Trophoblast cell (in vitro differentiated cells and primary cell): ENCODE results near the gene ACY1.

ENCODE experiments used
- DNase-seq, 2 donors: peaks; one replicate each; pipeline ENCODE4 v3.0.0-alpha.2; 2016
- H2AFZ ChIP-seq: 2 replicates; pipeline ENCODE4 v1.6.1; 2013; ENCODE audit warnings: low read length, moderate library complexity, mild to moderate bottlenecking; ENCODE audit not compliant: insufficient read depth, poor library complexity
- H2AK5ac ChIP-seq: 2 replicates; pipeline ENCODE4 v1.6.1; 2013; ENCODE audit warnings: mild to moderate bottlenecking, low read length
- H2BK120ac ChIP-seq: 2 replicates; pipeline ENCODE4 v1.6.1; 2013; ENCODE audit warnings: low read length, mild to moderate bottlenecking, moderate library complexity; ENCODE audit not compliant: insufficient read depth, poor library complexity
- H2BK12ac ChIP-seq: 2 replicates; pipeline ENCODE4 v1.6.1; 2013; ENCODE audit warnings: mild to moderate bottlenecking, low read length, moderate library complexity
- H2BK5ac ChIP-seq: 2 replicates; pipeline ENCODE4 v1.6.1; 2013; ENCODE audit warnings: low read length, low read depth, moderate library complexity, mild to moderate bottlenecking; ENCODE audit not compliant: poor library complexity
- H3K14ac ChIP-seq: 2 replicates; pipeline ENCODE4 v1.6.1; 2013; ENCODE audit warnings: mild to moderate bottlenecking, low read length
- H3K18ac ChIP-seq: 2 replicates; pipeline ENCODE4 v1.6.1; 2013; ENCODE audit warnings: mild to moderate bottlenecking, low read length
- H3K23ac ChIP-seq: 2 replicates; pipeline ENCODE4 v1.6.1; 2013; ENCODE audit warnings: low read length
- H3K27ac ChIP-seq: 2 replicates; pipeline ENCODE4 v1.5.1; 2013; ENCODE audit warnings: low read depth, mild to moderate bottlenecking, inconsistent platforms, low read length, moderate library complexity
- H3K27me3 ChIP-seq: 2 replicates; pipeline ENCODE4 v1.6.1; 2013; ENCODE audit warnings: inconsistent platforms, mild to moderate bottlenecking, low read length, moderate library complexity; ENCODE audit not compliant: insufficient read depth
- H3K36me3 ChIP-seq, 2 experiments: 1 replicate in 1 of 2; 2 replicates in 1 of 2; pipeline ENCODE4 v1.6.1; 2013; ENCODE audit warnings: low read length in 2 of 2, mild to moderate bottlenecking in 2 of 2, moderate library complexity in 1 of 2; ENCODE audit not compliant: insufficient read depth in 2 of 2, control insufficient read depth in 1 of 2
- H3K4ac ChIP-seq: 2 replicates; pipeline ENCODE4 v1.6.1; 2013; ENCODE audit warnings: low read depth, mild to moderate bottlenecking, low read length, moderate library complexity
- H3K4me1 ChIP-seq, 2 experiments: 1 replicate in 1 of 2; 2 replicates in 1 of 2; pipeline ENCODE4 v1.6.1; 2013; ENCODE audit warnings: low read length in 2 of 2, mild to moderate bottlenecking in 2 of 2, moderate library complexity in 1 of 2; ENCODE audit not compliant: insufficient read depth in 2 of 2, control insufficient read depth in 1 of 2
- H3K4me2 ChIP-seq: 2 replicates; pipeline ENCODE4 v1.6.1; 2013; ENCODE audit warnings: inconsistent platforms, mild to moderate bottlenecking, low read length, moderate library complexity
- H3K4me3 ChIP-seq: 2 replicates; pipeline ENCODE4 v1.5.1; 2013; ENCODE audit warnings: mild to moderate bottlenecking, low read depth, low read length, inconsistent platforms
- H3K79me1 ChIP-seq: one replicate; pipeline ENCODE4 v1.6.1; 2013; ENCODE audit warnings: low read length
- H3K79me2 ChIP-seq: 2 replicates; pipeline ENCODE4 v1.6.1; 2013; ENCODE audit warnings: low read length, mild to moderate bottlenecking; ENCODE audit not compliant: control insufficient read depth, insufficient read depth, poor library complexity
- H3K9ac ChIP-seq: 2 replicates; pipeline ENCODE4 v1.6.1; 2013; ENCODE audit warnings: mild to moderate bottlenecking, low read length
- H3K9me3 ChIP-seq: 2 replicates; pipeline ENCODE4 v1.6.1; 2013; ENCODE audit warnings: low read depth, mild to moderate bottlenecking, control low read depth, inconsistent platforms, low read length; ENCODE audit not compliant: insufficient read depth
- H4K12ac ChIP-seq: 2 replicates; pipeline ENCODE4 v1.6.1; 2013; ENCODE audit warnings: low read depth, mild to moderate bottlenecking, low read length, moderate library complexity
- H4K8ac ChIP-seq: 2 replicates; pipeline ENCODE4 v1.6.1; 2013; ENCODE audit warnings: low read depth, mild to moderate bottlenecking, low read length, moderate library complexity
- H4K91ac ChIP-seq: one replicate; pipeline ENCODE4 v1.6.1; 2013; ENCODE audit warnings: low read depth, mild to moderate bottlenecking, low read length, moderate library complexity
- WGBS: extraction: QIAGEN DNeasy Blood & Tissue Kit; methylation state at CpG from one replicate; pipeline ENCODE4 v1.1.7; 2013; ENCODE audit warnings: missing lambda C conversion rate; ENCODE audit not compliant: insufficient read length, insufficient coverage; ENCODE audit errors: extremely low coverage; 5-methylcytosine and 5-hydroxymethylcytosine counted together

ACY1 gene

GRCh38 chr3:51982352-51982837, 940 bp upstream of the ACY1 start:
- Histone ChIP-seq H3K9ac (peak overlapping the region; percentile 52), H3K9me3 (peaks cover 3% of the 10 kb centered on the region)
- WGBS, result no CpG with 5 or more reads among the region's 4 CpGs

GRCh38 chr3:51983578-51984268, 388 bp downstream of the ACY1 start:
- H3K4me3 ChIP-seq, result peak overlapping the region; percentile 72
- H2AK5ac ChIP-seq, result peak overlapping the region; percentile 14
- H3K23ac ChIP-seq, result no peak overlapping the region
- peak overlapping the region; percentile 61 for H2BK120ac ChIP-seq
- peaks cover 3% of the 10 kb centered on the region for H3K9me3 ChIP-seq
- H2AFZ ChIP-seq, result peak overlapping the region; percentile 46
- peaks cover 2% of the 10 kb centered on the region for H3K79me2 ChIP-seq
- H3K27me3 ChIP-seq, result no peaks in the 10 kb centered on the region
- H3K79me1 ChIP-seq, result peaks cover 15% of the 10 kb centered on the region
- no CpG with 5 or more reads among the region's 22 CpGs for WGBS
- no peak for DNase-seq
- H3K4me2 ChIP-seq, result peak overlapping the region; percentile 58
- peak overlapping the region; percentile 21 for H4K12ac ChIP-seq
- peak overlapping the region; percentile 29 for H2BK12ac ChIP-seq
- H3K4ac ChIP-seq, result no peak overlapping the region
- peak overlapping the region; percentile 51 for H3K18ac ChIP-seq
- H4K91ac ChIP-seq, result peak overlapping the region; percentile 58
- peak overlapping the region; percentile 13 for H2BK5ac ChIP-seq
- peak overlapping the region; percentile 85 for H3K27ac ChIP-seq
- H3K4me1 ChIP-seq, result peaks cover 7 to 9% of the 10 kb centered on the region in 2 experiments
- peak overlapping the region; percentile 64 for H3K9ac ChIP-seq
- peak overlapping the region; percentile 80 for H4K8ac ChIP-seq
- peak overlapping the region; percentile 42 for H3K14ac ChIP-seq
- no peaks in the 10 kb centered on the region for H3K36me3 ChIP-seq

More at GRCh38 chr3:51982352-51982837, 940 bp upstream of the ACY1 start:
- no peak overlapping the region for H2BK5ac ChIP-seq
- H3K36me3 ChIP-seq, result no peaks in the 10 kb centered on the region
- H3K14ac ChIP-seq, result peak overlapping the region; percentile 18
- no peak overlapping the region for H2BK120ac ChIP-seq
- peak overlapping the region; percentile 58 for H3K4me2 ChIP-seq
- peaks cover 7 to 9% of the 10 kb centered on the region in 2 experiments for H3K4me1 ChIP-seq
- peaks cover 15% of the 10 kb centered on the region for H3K79me1 ChIP-seq
- peak overlapping the region; percentile 29 for H4K91ac ChIP-seq
- peaks cover 2% of the 10 kb centered on the region for H3K79me2 ChIP-seq
- peak overlapping the region; percentile 85 for H3K27ac ChIP-seq
- no peak overlapping the region for H3K18ac ChIP-seq
- no peak overlapping the region for H4K12ac ChIP-seq
- peak; percentile 74 to 77 for DNase-seq
- no peaks in the 10 kb centered on the region for H3K27me3 ChIP-seq
- H3K23ac ChIP-seq, result no peak overlapping the region
- no peak overlapping the region for H2BK12ac ChIP-seq
- peak overlapping the region; percentile 6 for H2AK5ac ChIP-seq
- H3K4me3 ChIP-seq, result peak overlapping the region; percentile 72
- H3K4ac ChIP-seq, result no peak overlapping the region
- peak overlapping the region; percentile 56 for H4K8ac ChIP-seq
- peak overlapping the region; percentile 24 for H2AFZ ChIP-seq

- Histone ChIP-seq H3K9me3 (peaks cover 3% of the 10 kb centered on the region), H4K12ac (no peak overlapping the region), H3K4me2 (no peak overlapping the region), H3K9ac (no peak overlapping the region), H2BK12ac (no peak overlapping the region), H4K91ac (no peak overlapping the region), H2BK120ac (no peak overlapping the region), H3K79me2 (peaks cover 2% of the 10 kb centered on the region), H3K4me3 (no peak overlapping the region), H3K27me3 (no peaks in the 10 kb centered on the region), H2AFZ (no peak overlapping the region), H3K36me3 (no peaks in the 10 kb centered on the region), H4K8ac (no peak overlapping the region), H3K14ac (no peak overlapping the region), H2BK5ac (no peak overlapping the region), H3K4ac (no peak overlapping the region), H2AK5ac (no peak overlapping the region), H3K79me1 (peaks cover 15% of the 10 kb centered on the region), H3K18ac (no peak overlapping the region), H3K4me1 (peaks cover 7 to 9% of the 10 kb centered on the region in 2 experiments), H3K27ac (no peak overlapping the region), H3K23ac (no peak overlapping the region)
- no peak for DNase-seq
Measured at GRCh38 chr3:51984269-51984647, 923 bp downstream of the ACY1 start.

- H3K4me3 ChIP-seq, result no peak overlapping the region
- no peaks in the 10 kb centered on the region for H3K27me3 ChIP-seq
- no peak overlapping the region for H2BK120ac ChIP-seq
- no peak overlapping the region for H2BK5ac ChIP-seq
- H3K18ac ChIP-seq, result no peak overlapping the region
- no peak overlapping the region for H2BK12ac ChIP-seq
- H3K4me1 ChIP-seq, result peaks cover 7 to 9% of the 10 kb centered on the region in 2 experiments
- H3K23ac ChIP-seq, result no peak overlapping the region
- H2AK5ac ChIP-seq, result no peak overlapping the region
- H3K4me2 ChIP-seq, result no peak overlapping the region
- no peak overlapping the region for H3K27ac ChIP-seq
- no peak overlapping the region for H4K91ac ChIP-seq
- H3K79me1 ChIP-seq, result peaks cover 15% of the 10 kb centered on the region
- no peak overlapping the region for H4K8ac ChIP-seq
- no peak for DNase-seq
- no peak overlapping the region for H3K14ac ChIP-seq
- no peak overlapping the region for H4K12ac ChIP-seq
- WGBS, result no CpG with 5 or more reads among the region's 6 CpGs
- no peak overlapping the region for H3K9ac ChIP-seq
- no peak overlapping the region for H2AFZ ChIP-seq
- no peak overlapping the region for H3K4ac ChIP-seq
- peaks cover 2% of the 10 kb centered on the region for H3K79me2 ChIP-seq
- peaks cover 3% of the 10 kb centered on the region for H3K9me3 ChIP-seq
- peaks cover 0 to 2% of the 10 kb centered on the region in 2 experiments for H3K36me3 ChIP-seq
Measured at GRCh38 chr3:51985063-51985462, 1.7 kb downstream of the ACY1 start.
